ENCODE data around the gene SUCLG2. TPM values are rescaled to one million over a fixed set of nuclear protein-coding genes. Genes with fewer than 3 reads are reported as not detected.

Gene SUCLG2
- total RNA-seq, 2 experiments from 2014 or later = 28.3 to 44.7 TPM

DNA sequence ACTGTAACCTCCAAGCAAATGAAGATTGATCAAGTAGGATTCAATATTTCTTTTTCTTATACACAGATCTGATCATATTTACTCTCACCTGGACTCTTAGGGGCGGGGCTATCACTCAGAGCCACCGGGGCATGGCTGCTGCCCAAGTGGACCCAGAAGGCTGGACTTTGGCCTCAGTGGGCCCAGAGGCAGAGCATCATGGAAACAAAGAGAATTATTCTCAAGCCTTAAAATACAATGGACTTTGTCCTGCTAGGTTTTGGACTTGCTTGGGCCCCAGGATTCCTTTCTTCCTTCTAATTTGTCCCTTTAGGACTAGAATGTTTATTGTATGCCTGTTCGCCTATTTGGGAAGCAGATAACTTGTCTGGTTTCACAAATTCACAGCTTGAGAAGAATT lies 85.1 kb downstream of the SUCLG2 start:
- Histone ChIP-seq H3K9me3 (ENCODE audit: low read length) (no peaks in the 10 kb centered on the region), H3K36me3 (ENCODE audit: insufficient read depth, low read length) (peaks cover 23% of the 10 kb centered on the region), H3K4me2 (ENCODE audit: low read length) (no peak overlapping the region), H3K4me1 (ENCODE audit: insufficient read depth, low read length, poor library complexity, severe bottlenecking) (no peaks in the 10 kb centered on the region), H3K79me2 (ENCODE audit: insufficient read depth, low read depth, low read length) (no peaks in the 10 kb centered on the region), H2AFZ (ENCODE audit: low read length) (no peak overlapping the region), H3K9me2 (ENCODE audit: insufficient read depth, low read length) (no peaks in the 10 kb centered on the region), H4K20me1 (ENCODE audit: insufficient read depth, low read length) (no peaks in the 10 kb centered on the region), H3K4me3 (ENCODE audit: low read depth, low read length, poor library complexity, severe bottlenecking) (no peak overlapping the region), H3K27ac (ENCODE audit: low read depth, low read length, poor library complexity, severe bottlenecking) (no peak overlapping the region)
- DNase-seq (ENCODE audit: low spot score) = no peak
- no peak for TF ChIP-seq EZH2phosphoT487 (IDR thresholded peaks at IDR 0.05; ENCODE audit: borderline replicate concordance, low read depth, low read length)
- TF ChIP-seq, protein P1, sequence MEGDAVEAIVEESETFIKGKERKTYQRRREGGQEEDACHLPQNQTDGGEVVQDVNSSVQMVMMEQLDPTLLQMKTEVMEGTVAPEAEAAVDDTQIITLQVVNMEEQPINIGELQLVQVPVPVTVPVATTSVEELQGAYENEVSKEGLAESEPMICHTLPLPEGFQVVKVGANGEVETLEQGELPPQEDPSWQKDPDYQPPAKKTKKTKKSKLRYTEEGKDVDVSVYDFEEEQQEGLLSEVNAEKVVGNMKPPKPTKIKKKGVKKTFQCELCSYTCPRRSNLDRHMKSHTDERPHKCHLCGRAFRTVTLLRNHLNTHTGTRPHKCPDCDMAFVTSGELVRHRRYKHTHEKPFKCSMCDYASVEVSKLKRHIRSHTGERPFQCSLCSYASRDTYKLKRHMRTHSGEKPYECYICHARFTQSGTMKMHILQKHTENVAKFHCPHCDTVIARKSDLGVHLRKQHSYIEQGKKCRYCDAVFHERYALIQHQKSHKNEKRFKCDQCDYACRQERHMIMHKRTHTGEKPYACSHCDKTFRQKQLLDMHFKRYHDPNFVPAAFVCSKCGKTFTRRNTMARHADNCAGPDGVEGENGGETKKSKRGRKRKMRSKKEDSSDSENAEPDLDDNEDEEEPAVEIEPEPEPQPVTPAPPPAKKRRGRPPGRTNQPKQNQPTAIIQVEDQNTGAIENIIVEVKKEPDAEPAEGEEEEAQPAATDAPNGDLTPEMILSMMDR (conservative IDR thresholded peaks at IDR 0.05; ENCODE audit: low read length) = no peak
- POLR2A ChIA-PET = interaction anchor here (1.2 kb wide), 1 partner anchor 29 kb away, joined by 3 read pairs; no protein-coding TSS in a partner anchor
- intact Hi-C loops (cut with micrococcal nuclease; ENCODE audit: unreplicated experiment) = no loop called here
- CTCF ChIA-PET (ENCODE audit: unreplicated experiment) = no interaction called here
- no TSS peak for BruUV-seq (replicated peaks)

DNA sequence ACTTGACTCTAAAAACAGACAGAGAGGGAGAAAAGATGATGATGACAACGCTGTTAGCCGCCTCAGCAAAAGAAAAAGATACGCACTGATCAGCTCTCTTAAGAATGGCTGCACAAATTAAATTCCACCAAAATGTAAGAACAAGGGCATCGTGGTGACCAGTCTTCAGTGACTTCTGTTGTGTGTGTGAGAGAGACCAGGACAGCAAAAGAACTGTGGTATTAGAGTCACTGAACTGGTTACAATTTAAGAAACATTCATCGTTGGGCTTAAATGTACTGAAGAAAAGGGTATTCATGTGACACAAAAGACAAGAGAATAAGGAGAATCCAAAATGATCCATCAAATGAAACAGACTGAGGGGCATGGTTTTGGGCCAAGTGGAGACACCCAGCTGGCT lies 86.5 kb downstream of the SUCLG2 start:
- Histone ChIP-seq H4K20me1 (ENCODE audit: insufficient read depth, low read length) (no peaks in the 10 kb centered on the region), H3K4me2 (ENCODE audit: low read length) (no peak overlapping the region), H3K9me2 (ENCODE audit: insufficient read depth, low read length) (no peaks in the 10 kb centered on the region), H3K9me3 (ENCODE audit: low read length) (no peaks in the 10 kb centered on the region), H2AFZ (ENCODE audit: low read length) (no peak overlapping the region), H3K4me3 (ENCODE audit: low read depth, low read length, poor library complexity, severe bottlenecking) (no peak overlapping the region), H3K27ac (ENCODE audit: low read depth, low read length, poor library complexity, severe bottlenecking) (no peak overlapping the region), H3K36me3 (ENCODE audit: insufficient read depth, low read length) (peaks cover 23% of the 10 kb centered on the region), H3K79me2 (ENCODE audit: insufficient read depth, low read depth, low read length) (no peaks in the 10 kb centered on the region), H3K4me1 (ENCODE audit: insufficient read depth, low read length, poor library complexity, severe bottlenecking) (no peaks in the 10 kb centered on the region)
- no peak for DNase-seq (ENCODE audit: low spot score)
- no TSS peak for BruUV-seq (replicated peaks)
- CTCF ChIA-PET (ENCODE audit: unreplicated experiment) = interaction anchor here (0.6 kb wide), 1 partner anchor 15 kb away, joined by 3 read pairs; no protein-coding TSS in a partner anchor
- intact Hi-C loops (cut with micrococcal nuclease; ENCODE audit: unreplicated experiment) = no loop called here
- POLR2A ChIA-PET = interaction anchor here (0.7 kb wide), 1 partner anchor 659 kb away, joined by 3 read pairs; no protein-coding TSS in a partner anchor
- no peak for TF ChIP-seq EZH2phosphoT487 (IDR thresholded peaks at IDR 0.05; ENCODE audit: borderline replicate concordance, low read depth, low read length)
- TF ChIP-seq, protein P1 (conservative IDR thresholded peaks at IDR 0.05; ENCODE audit: low read length) = no peak

DNA sequence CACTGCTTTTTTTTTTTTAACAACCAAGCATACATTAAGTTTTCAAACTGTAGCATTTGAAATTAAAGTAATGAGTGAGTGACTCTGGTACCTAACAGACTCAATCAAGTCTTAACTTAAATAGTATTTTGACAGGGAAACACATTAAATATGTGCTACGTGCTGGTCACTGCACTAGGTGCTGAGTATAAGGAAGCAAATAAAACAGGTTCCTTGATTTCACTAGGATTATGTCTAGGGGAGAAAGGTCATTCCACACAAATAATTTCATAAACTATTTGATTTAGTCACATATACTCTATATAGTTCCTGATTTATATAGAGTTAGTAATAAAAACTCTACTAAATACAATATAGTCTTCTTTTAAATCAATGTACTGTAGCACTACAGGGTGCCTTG lies 89.4 kb downstream of the SUCLG2 start:
- Histone ChIP-seq H3K4me2 (ENCODE audit: low read length) (no peak overlapping the region), H3K79me2 (ENCODE audit: insufficient read depth, low read depth, low read length) (no peaks in the 10 kb centered on the region), H4K20me1 (ENCODE audit: insufficient read depth, low read length) (no peaks in the 10 kb centered on the region), H3K4me3 (ENCODE audit: low read depth, low read length, poor library complexity, severe bottlenecking) (no peak overlapping the region), H3K27ac (ENCODE audit: low read depth, low read length, poor library complexity, severe bottlenecking) (no peak overlapping the region), H3K4me1 (ENCODE audit: insufficient read depth, low read length, poor library complexity, severe bottlenecking) (no peaks in the 10 kb centered on the region), H3K36me3 (ENCODE audit: insufficient read depth, low read length) (0 out of 2 replicates have a peak, but pooled peaks cover 4% of the 10 kb centered on the region), H2AFZ (ENCODE audit: low read length) (no peak overlapping the region), H3K9me2 (ENCODE audit: insufficient read depth, low read length) (no peaks in the 10 kb centered on the region), H3K9me3 (ENCODE audit: low read length) (no peaks in the 10 kb centered on the region)
- intact Hi-C loops (cut with micrococcal nuclease; ENCODE audit: unreplicated experiment) = no loop called here
- no TSS peak for BruUV-seq (replicated peaks)
- no peak for TF ChIP-seq EZH2phosphoT487 (IDR thresholded peaks at IDR 0.05; ENCODE audit: borderline replicate concordance, low read depth, low read length)
- TF ChIP-seq, protein P1 (conservative IDR thresholded peaks at IDR 0.05; ENCODE audit: low read length) = no peak
- CTCF ChIA-PET (ENCODE audit: unreplicated experiment) = no interaction called here
- POLR2A ChIA-PET = interaction anchor here (0.5 to 1.3 kb wide), 4 partner anchors 16 to 1449 kb away, joined by 3 to 4 read pairs (median 3); no protein-coding TSS in a partner anchor
- no peak for DNase-seq (ENCODE audit: low spot score)

All from OCI-LY7 (cell line).